Measurements from ENCODE around the gene COQ4. TPM values are rescaled to one million over a fixed set of nuclear protein-coding genes. Genes with fewer than 3 reads are reported as not detected.

Gene COQ4
- total RNA-seq, 1 donor from 2014 or later, result 42.1 TPM

GRCh38 chr9:128339761-128340690, 17.4 kb downstream of the COQ4 start, which contains the start of gene SLC27A4:
Gene SLC27A4 (plus strand): TSS chr9:128340527. CDS start chr9:128343133, 2,606 bp downstream.
- intact Hi-C loops (cut with micrococcal nuclease), result loop anchor here (1.0 to 5.0 kb wide), 7 partner anchors 64 to 1902 kb away; partner anchors contain the start of genes CIZ1, GOLGA2, ODF2 and PTGES2

- intact Hi-C loops (cut with micrococcal nuclease), result loop anchor here (1.0 to 5.0 kb wide), 12 partner anchors 19 to 688 kb away; partner anchors contain the start of genes CIZ1, COQ4, GOLGA2 and ODF2
Observed at GRCh38 chr9:128340691-128341434, 18.2 kb downstream of the COQ4 start.

- intact Hi-C loops (cut with micrococcal nuclease), result loop anchor here (1.0 to 5.0 kb wide), 8 partner anchors 19 to 687 kb away; partner anchors contain the start of genes COQ4, PTGES2, SH3GLB2 and TRUB2
Observed at GRCh38 chr9:128341435-128341849, 18.8 kb downstream of the COQ4 start.

- intact Hi-C loops (cut with micrococcal nuclease), result loop anchor here (5.0 kb wide), 1 partner anchor 216 kb away; the partner anchor contains the start of gene PTGES2
Observed at GRCh38 chr9:128342971-128343680, 20.5 kb downstream of the COQ4 start.

- intact Hi-C loops (cut with micrococcal nuclease), result loop anchor here (5.0 kb wide), 1 partner anchor 217 kb away; the partner anchor contains the start of gene PTGES2
Observed at GRCh38 chr9:128343855-128344254, 21.2 kb downstream of the COQ4 start.

- intact Hi-C loops (cut with micrococcal nuclease), result loop anchor here (5.0 kb wide), 1 partner anchor 218 kb away; the partner anchor contains the start of gene PTGES2
Observed at GRCh38 chr9:128344931-128345605, 22.4 kb downstream of the COQ4 start.

- intact Hi-C loops (cut with micrococcal nuclease), result no loop called here
Observed at GRCh38 chr9:128349125-128349524, 26.5 kb downstream of the COQ4 start.

- intact Hi-C loops (cut with micrococcal nuclease), result no loop called here
Observed at GRCh38 chr9:128349772-128350171, 27.1 kb downstream of the COQ4 start.

- intact Hi-C loops (cut with micrococcal nuclease), result no loop called here
Observed at GRCh38 chr9:128355451-128355850, 32.8 kb downstream of the COQ4 start.

- intact Hi-C loops (cut with micrococcal nuclease), result no loop called here
Observed at GRCh38 chr9:128358090-128358489, 35.5 kb downstream of the COQ4 start.

- intact Hi-C loops (cut with micrococcal nuclease), result no loop called here
Observed at GRCh38 chr9:128358861-128359260, 36.2 kb downstream of the COQ4 start.

- intact Hi-C loops (cut with micrococcal nuclease), result loop anchor here (5.0 kb wide), 1 partner anchor 76 kb away; no protein-coding TSS in a partner anchor
Observed at GRCh38 chr9:128360826-128361225, 38.2 kb downstream of the COQ4 start.

GRCh38 chr9:128361296-128361985, 38.8 kb downstream of the COQ4 start:
- intact Hi-C loops (cut with micrococcal nuclease), result loop anchor here (5.0 kb wide), 1 partner anchor 76 kb away; no protein-coding TSS in a partner anchor

GRCh38 chr9:128361986-128362646, 39.5 kb downstream of the COQ4 start:
- intact Hi-C loops (cut with micrococcal nuclease), result loop anchor here (1.0 to 5.0 kb wide), 10 partner anchors 9 to 225 kb away; partner anchors contain the start of genes CERCAM, COQ4, GOLGA2 and ODF2

GRCh38 chr9:128362774-128363173, 40.1 kb downstream of the COQ4 start:
- intact Hi-C loops (cut with micrococcal nuclease), result loop anchor here (1.0 to 5.0 kb wide), 10 partner anchors 9 to 224 kb away; partner anchors contain the start of genes CERCAM, COQ4, GOLGA2 and ODF2

GRCh38 chr9:128365525-128365924, 42.9 kb downstream of the COQ4 start:
- intact Hi-C loops (cut with micrococcal nuclease), result no loop called here

- intact Hi-C loops (cut with micrococcal nuclease), result no loop called here
Observed at GRCh38 chr9:128369024-128369706, 46.5 kb downstream of the COQ4 start.

- intact Hi-C loops (cut with micrococcal nuclease), result loop anchor here (2.0 to 5.0 kb wide), 6 partner anchors 50 to 416 kb away; partner anchors contain the start of genes CERCAM, CIZ1, PTGES2 and TBC1D13
Observed at GRCh38 chr9:128370367-128370751, 47.7 kb downstream of the COQ4 start.
